ENCODE results near the gene GIPC2.

Gene GIPC2

GRCh38 chr1:78043436-78043835, 2.3 kb upstream of the GIPC2 start:
- Histone ChIP-seq H3K9ac (ENCODE audit: low read length) (no peak overlapping the region), H3K4me3 (ENCODE audit: low read length) (no peak overlapping the region), H3K4me1 (ENCODE audit: control insufficient read depth, insufficient read depth, low read length) (peaks cover 1% of the 10 kb centered on the region), H3K27me3 (ENCODE audit: control insufficient read depth, insufficient read depth, low read length) (no peaks in the 10 kb centered on the region), H3K27ac (ENCODE audit: low read depth, low read length) (no peak overlapping the region), H3K36me3 (ENCODE audit: control insufficient read depth, insufficient read depth, low read length) (no peaks in the 10 kb centered on the region)

GRCh38 chr1:78044796-78045562, 787 bp upstream of the GIPC2 start:
- Histone ChIP-seq H3K27ac (ENCODE audit: low read depth, low read length) (no peak overlapping the region), H3K4me3 (ENCODE audit: low read length) (peak overlapping the region; percentile 70), H3K9ac (ENCODE audit: low read length) (no peak overlapping the region), H3K36me3 (ENCODE audit: control insufficient read depth, insufficient read depth, low read length) (no peaks in the 10 kb centered on the region), H3K27me3 (ENCODE audit: control insufficient read depth, insufficient read depth, low read length) (no peaks in the 10 kb centered on the region), H3K4me1 (ENCODE audit: control insufficient read depth, insufficient read depth, low read length) (no peaks in the 10 kb centered on the region)

- Histone ChIP-seq H3K27me3 (ENCODE audit: control insufficient read depth, insufficient read depth, low read length) (no peaks in the 10 kb centered on the region), H3K9ac (ENCODE audit: low read length) (peak overlapping the region; percentile 12)
Observed at GRCh38 chr1:78045563-78045925, 222 bp upstream of the GIPC2 start.

GRCh38 chr1:78047106-78047505, 1.3 kb downstream of the GIPC2 start:
- H3K4me3 ChIP-seq (ENCODE audit: low read length), result peak overlapping the region; percentile 70
- H3K27ac ChIP-seq (ENCODE audit: low read depth, low read length), result no peak overlapping the region
- no peaks in the 10 kb centered on the region for H3K27me3 ChIP-seq (ENCODE audit: control insufficient read depth, insufficient read depth, low read length)
- no peaks in the 10 kb centered on the region for H3K36me3 ChIP-seq (ENCODE audit: control insufficient read depth, insufficient read depth, low read length)
- no peak overlapping the region for H3K9ac ChIP-seq (ENCODE audit: low read length)
- H3K4me1 ChIP-seq (ENCODE audit: control insufficient read depth, insufficient read depth, low read length), result no peaks in the 10 kb centered on the region

More at GRCh38 chr1:78045563-78045925, 222 bp upstream of the GIPC2 start:
- Histone ChIP-seq H3K36me3 (ENCODE audit: control insufficient read depth, insufficient read depth, low read length) (no peaks in the 10 kb centered on the region), H3K4me3 (ENCODE audit: low read length) (peak overlapping the region; percentile 70), H3K27ac (ENCODE audit: low read depth, low read length) (no peak overlapping the region), H3K4me1 (ENCODE audit: control insufficient read depth, insufficient read depth, low read length) (no peaks in the 10 kb centered on the region)

- no peaks in the 10 kb centered on the region for H3K27me3 ChIP-seq (ENCODE audit: control insufficient read depth, insufficient read depth, low read length)
- no peaks in the 10 kb centered on the region for H3K4me1 ChIP-seq (ENCODE audit: control insufficient read depth, insufficient read depth, low read length)
- H3K27ac ChIP-seq (ENCODE audit: low read depth, low read length), result no peak overlapping the region
- no peak overlapping the region for H3K4me3 ChIP-seq (ENCODE audit: low read length)
- no peak overlapping the region for H3K9ac ChIP-seq (ENCODE audit: low read length)
- H3K36me3 ChIP-seq (ENCODE audit: control insufficient read depth, insufficient read depth, low read length), result no peaks in the 10 kb centered on the region
Observed at GRCh38 chr1:78047631-78048030, 1.9 kb downstream of the GIPC2 start.

GRCh38 chr1:78048446-78048845, 2.7 kb downstream of the GIPC2 start:
- Histone ChIP-seq H3K4me3 (ENCODE audit: low read length) (no peak overlapping the region), H3K9ac (ENCODE audit: low read length) (no peak overlapping the region), H3K27ac (ENCODE audit: low read depth, low read length) (no peak overlapping the region), H3K27me3 (ENCODE audit: control insufficient read depth, insufficient read depth, low read length) (no peaks in the 10 kb centered on the region), H3K36me3 (ENCODE audit: control insufficient read depth, insufficient read depth, low read length) (no peaks in the 10 kb centered on the region), H3K4me1 (ENCODE audit: control insufficient read depth, insufficient read depth, low read length) (no peaks in the 10 kb centered on the region)

GRCh38 chr1:78049396-78049795, 3.6 kb downstream of the GIPC2 start:
- no peaks in the 10 kb centered on the region for H3K4me1 ChIP-seq (ENCODE audit: control insufficient read depth, insufficient read depth, low read length)

GRCh38 chr1:78051005-78051404, 5.2 kb downstream of the GIPC2 start:
- H3K4me1 ChIP-seq (ENCODE audit: control insufficient read depth, insufficient read depth, low read length), result no peaks in the 10 kb centered on the region
- H3K4me3 ChIP-seq (ENCODE audit: low read length), result no peak overlapping the region
- no peak overlapping the region for H3K27ac ChIP-seq (ENCODE audit: low read depth, low read length)
- no peaks in the 10 kb centered on the region for H3K36me3 ChIP-seq (ENCODE audit: control insufficient read depth, insufficient read depth, low read length)
- H3K9ac ChIP-seq (ENCODE audit: low read length), result no peak overlapping the region
- H3K27me3 ChIP-seq (ENCODE audit: control insufficient read depth, insufficient read depth, low read length), result no peaks in the 10 kb centered on the region

More at GRCh38 chr1:78049396-78049795, 3.6 kb downstream of the GIPC2 start:
- no peaks in the 10 kb centered on the region for H3K27me3 ChIP-seq (ENCODE audit: control insufficient read depth, insufficient read depth, low read length)
- H3K4me3 ChIP-seq (ENCODE audit: low read length), result no peak overlapping the region
- no peaks in the 10 kb centered on the region for H3K36me3 ChIP-seq (ENCODE audit: control insufficient read depth, insufficient read depth, low read length)
- H3K27ac ChIP-seq (ENCODE audit: low read depth, low read length), result no peak overlapping the region
- H3K9ac ChIP-seq (ENCODE audit: low read length), result no peak overlapping the region

GRCh38 chr1:78052685-78053405, 7.1 kb downstream of the GIPC2 start:
- no peaks in the 10 kb centered on the region for H3K4me1 ChIP-seq (ENCODE audit: control insufficient read depth, insufficient read depth, low read length)
- no peak overlapping the region for H3K9ac ChIP-seq (ENCODE audit: low read length)
- H3K4me3 ChIP-seq (ENCODE audit: low read length), result no peak overlapping the region
- no peaks in the 10 kb centered on the region for H3K36me3 ChIP-seq (ENCODE audit: control insufficient read depth, insufficient read depth, low read length)
- no peak overlapping the region for H3K27ac ChIP-seq (ENCODE audit: low read depth, low read length)
- H3K27me3 ChIP-seq (ENCODE audit: control insufficient read depth, insufficient read depth, low read length), result no peaks in the 10 kb centered on the region

- Histone ChIP-seq H3K27ac (ENCODE audit: low read depth, low read length) (no peak overlapping the region), H3K4me3 (ENCODE audit: low read length) (no peak overlapping the region), H3K27me3 (ENCODE audit: control insufficient read depth, insufficient read depth, low read length) (no peaks in the 10 kb centered on the region), H3K36me3 (ENCODE audit: control insufficient read depth, insufficient read depth, low read length) (no peaks in the 10 kb centered on the region), H3K4me1 (ENCODE audit: control insufficient read depth, insufficient read depth, low read length) (no peaks in the 10 kb centered on the region), H3K9ac (ENCODE audit: low read length) (no peak overlapping the region)
Observed at GRCh38 chr1:78053498-78053897, 7.7 kb downstream of the GIPC2 start.

- Histone ChIP-seq H3K4me1 (ENCODE audit: control insufficient read depth, insufficient read depth, low read length) (no peaks in the 10 kb centered on the region), H3K27ac (ENCODE audit: low read depth, low read length) (no peak overlapping the region), H3K4me3 (ENCODE audit: low read length) (no peak overlapping the region), H3K9ac (ENCODE audit: low read length) (no peak overlapping the region), H3K27me3 (ENCODE audit: control insufficient read depth, insufficient read depth, low read length) (no peaks in the 10 kb centered on the region), H3K36me3 (ENCODE audit: control insufficient read depth, insufficient read depth, low read length) (no peaks in the 10 kb centered on the region)
Observed at GRCh38 chr1:78054559-78054958, 8.8 kb downstream of the GIPC2 start.

GRCh38 chr1:78054972-78055371, 9.2 kb downstream of the GIPC2 start:
- H3K27ac ChIP-seq (ENCODE audit: low read depth, low read length), result no peak overlapping the region
- H3K36me3 ChIP-seq (ENCODE audit: control insufficient read depth, insufficient read depth, low read length), result no peaks in the 10 kb centered on the region

More at GRCh38 chr1:78054972-78055371, 9.2 kb downstream of the GIPC2 start:
- no peaks in the 10 kb centered on the region for H3K4me1 ChIP-seq (ENCODE audit: control insufficient read depth, insufficient read depth, low read length)
- no peaks in the 10 kb centered on the region for H3K27me3 ChIP-seq (ENCODE audit: control insufficient read depth, insufficient read depth, low read length)
- no peak overlapping the region for H3K4me3 ChIP-seq (ENCODE audit: low read length)
- no peak overlapping the region for H3K9ac ChIP-seq (ENCODE audit: low read length)

Data from rectal smooth muscle tissue (tissue), 1 donor.